Mesenchymal stem cell (in vitro differentiated cells and primary cell): Measurements from ENCODE around the gene TBXT.

Experiments
- DNase-seq: peaks from one replicate; pipeline ENCODE4 v3.0.0-alpha.2; 2013
- H2AFZ ChIP-seq: one replicate; pipeline ENCODE4 v1.6.1; 2013; ENCODE audit warnings: low read depth, mild to moderate bottlenecking, control low read depth, inconsistent platforms, low read length, moderate library complexity
- H2AK5ac ChIP-seq: 2 replicates; pipeline ENCODE4 v1.6.1; 2013; ENCODE audit warnings: low read length, moderate library complexity, mild to moderate bottlenecking, inconsistent platforms; ENCODE audit not compliant: severe bottlenecking
- H2BK120ac ChIP-seq: one replicate; pipeline ENCODE4 v1.6.1; 2013; ENCODE audit warnings: low read depth, mild to moderate bottlenecking, inconsistent platforms, low read length, moderate library complexity
- H2BK12ac ChIP-seq, 2 experiments: one replicate each; pipeline ENCODE4 v1.6.1; 2013; ENCODE audit warnings: inconsistent platforms in 2 of 2, low read length in 2 of 2, mild to moderate bottlenecking in 2 of 2, moderate library complexity in 2 of 2, control low read depth in 1 of 2
- H2BK15ac ChIP-seq: one replicate; pipeline ENCODE4 v1.6.1; 2013; ENCODE audit warnings: mild to moderate bottlenecking, low read depth, inconsistent platforms; ENCODE audit not compliant: poor library complexity, severe bottlenecking
- H2BK5ac ChIP-seq: 2 replicates; pipeline ENCODE4 v1.6.1; 2013; ENCODE audit warnings: low read depth, mild to moderate bottlenecking, low read length, control low read depth, inconsistent platforms; ENCODE audit not compliant: poor library complexity, severe bottlenecking
- H3K14ac ChIP-seq, 2 experiments: one replicate each; pipeline ENCODE4 v1.6.1; 2013; ENCODE audit warnings: inconsistent platforms in 2 of 2, low read length in 2 of 2, control low read depth in 1 of 2, mild to moderate bottlenecking in 1 of 2, moderate library complexity in 1 of 2
- H3K18ac ChIP-seq, 2 experiments: one replicate each; pipeline ENCODE4 v1.6.1; 2013; ENCODE audit warnings: inconsistent platforms in 2 of 2, low read length in 2 of 2, control low read depth in 1 of 2, low read depth in 1 of 2, mild to moderate bottlenecking in 1 of 2
- H3K23ac ChIP-seq, 2 experiments: one replicate each; pipeline ENCODE4 v1.6.1; 2013; ENCODE audit warnings: inconsistent platforms in 2 of 2, low read length in 2 of 2, mild to moderate bottlenecking in 2 of 2, moderate library complexity in 2 of 2, control low read depth in 1 of 2
- H3K27ac ChIP-seq: 2 replicates; pipeline ENCODE4 v1.5.1; 2013; ENCODE audit warnings: mild to moderate bottlenecking, moderate library complexity, low read length, control low read depth, inconsistent platforms; ENCODE audit not compliant: poor library complexity, severe bottlenecking
- H3K27me3 ChIP-seq, 2 experiments: 2 replicates each; pipeline versions ENCODE4 v1.6.1 to v1.7.0; 2013; ENCODE audit warnings: low read length in 2 of 2, mild to moderate bottlenecking in 2 of 2, moderate library complexity in 2 of 2, control low read depth in 1 of 2, inconsistent platforms in 1 of 2; ENCODE audit not compliant: control insufficient read depth in 1 of 2, insufficient read depth in 1 of 2
- H3K36me3 ChIP-seq, 2 experiments: 2 replicates each; pipeline versions ENCODE4 v1.6.1 to v1.7.0; 2013; ENCODE audit warnings: low read length in 2 of 2, control low read depth in 1 of 2, inconsistent platforms in 1 of 2, low read depth in 1 of 2, mild to moderate bottlenecking in 1 of 2; ENCODE audit not compliant: insufficient read depth in 2 of 2, control insufficient read depth in 1 of 2
- H3K4ac ChIP-seq, 2 experiments: one replicate each; pipeline ENCODE4 v1.6.1; 2013; ENCODE audit warnings: inconsistent platforms in 2 of 2, low read length in 2 of 2, mild to moderate bottlenecking in 2 of 2, moderate library complexity in 2 of 2, control low read depth in 1 of 2, low read depth in 1 of 2
- H3K4me1 ChIP-seq: 2 replicates; pipeline ENCODE4 v1.6.1; 2013; ENCODE audit warnings: low read depth, low read length, control low read depth; ENCODE audit not compliant: control insufficient read depth, insufficient read depth
- H3K4me2 ChIP-seq: 2 replicates; pipeline ENCODE4 v1.6.1; 2013; ENCODE audit warnings: low read length, mild to moderate bottlenecking, inconsistent platforms; ENCODE audit not compliant: poor library complexity, severe bottlenecking
- H3K4me3 ChIP-seq, 2 experiments: 2 replicates each; pipeline versions ENCODE4 v1.5.1 to v1.7.0; 2013; ENCODE audit warnings: low read length in 2 of 2, mild to moderate bottlenecking in 2 of 2, control low read depth in 1 of 2, low read depth in 1 of 2; ENCODE audit not compliant: insufficient read depth in 1 of 2
- H3K79me1 ChIP-seq: replicated peaks from 2 replicates; pipeline ENCODE4 v1.6.1; 2013; ENCODE audit warnings: mild to moderate bottlenecking, control low read depth, low read length, inconsistent platforms; ENCODE audit not compliant: poor library complexity, severe bottlenecking
- H3K9ac ChIP-seq: 2 replicates; pipeline ENCODE4 v1.7.0; 2013; ENCODE audit warnings: mild to moderate bottlenecking, low read length, moderate library complexity
- H3K9me3 ChIP-seq: 2 replicates; pipeline ENCODE4 v1.7.0; 2013; ENCODE audit warnings: mild to moderate bottlenecking, low read length; ENCODE audit not compliant: control insufficient read depth
- H4K8ac ChIP-seq: one replicate; pipeline ENCODE4 v1.6.1; 2013; ENCODE audit warnings: inconsistent platforms, mild to moderate bottlenecking, low read length, moderate library complexity
- H4K91ac ChIP-seq: one replicate; pipeline ENCODE4 v1.6.1; 2013; ENCODE audit warnings: mild to moderate bottlenecking, low read length, inconsistent platforms
- WGBS: methylation state at CpG from one replicate; pipeline ENCODE4 v1.1.7; 2013; ENCODE audit warnings: mixed read lengths; 5-methylcytosine and 5-hydroxymethylcytosine counted together

The TBXT gene

DNA sequence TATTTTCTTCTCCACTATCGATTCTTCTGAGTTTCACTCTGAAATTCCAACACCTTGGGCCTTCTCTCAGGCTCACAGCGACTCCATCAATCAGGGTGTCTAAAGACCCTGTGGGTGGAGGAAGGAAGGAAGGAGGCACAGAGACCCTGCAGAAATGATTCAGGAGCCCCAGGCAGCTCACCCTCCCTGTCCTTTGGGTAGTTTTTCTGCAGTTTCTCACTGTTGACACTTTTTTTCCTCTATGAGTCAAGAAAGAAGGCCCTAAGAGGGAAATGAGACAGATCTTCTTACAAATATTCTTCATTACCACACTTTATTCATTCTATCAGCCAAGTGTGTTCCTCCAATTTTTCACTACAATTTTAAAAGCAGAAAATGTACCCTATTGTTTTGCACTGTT is 34.2 kb upstream of the TBXT start:
- Histone ChIP-seq H3K9me3 (no peaks in the 10 kb centered on the region), H3K23ac (no peak overlapping the region), H2BK120ac (no peak overlapping the region), H2AK5ac (no peak overlapping the region), H3K18ac (no peak overlapping the region), H2BK12ac (no peak overlapping the region), H3K79me1 (no peaks in the 10 kb centered on the region), H3K36me3 (no peaks in the 10 kb centered on the region), H2BK5ac (no peak overlapping the region), H3K27ac (no peak overlapping the region), H3K4me2 (no peak overlapping the region), H3K4me3 (no peak overlapping the region), H3K9ac (no peak overlapping the region), H2BK15ac (no peak overlapping the region), H2AFZ (no peak overlapping the region), H3K27me3 (peaks cover 0 to 12% of the 10 kb centered on the region in 2 experiments), H3K4me1 (peaks cover 3% of the 10 kb centered on the region), H3K4ac (no peak overlapping the region), H3K14ac (no peak overlapping the region), H4K91ac (no peak overlapping the region), H4K8ac (no peak overlapping the region)
- no peak for DNase-seq
- 88% methylated on average over 2 of the region's 2 CpGs for WGBS

DNA sequence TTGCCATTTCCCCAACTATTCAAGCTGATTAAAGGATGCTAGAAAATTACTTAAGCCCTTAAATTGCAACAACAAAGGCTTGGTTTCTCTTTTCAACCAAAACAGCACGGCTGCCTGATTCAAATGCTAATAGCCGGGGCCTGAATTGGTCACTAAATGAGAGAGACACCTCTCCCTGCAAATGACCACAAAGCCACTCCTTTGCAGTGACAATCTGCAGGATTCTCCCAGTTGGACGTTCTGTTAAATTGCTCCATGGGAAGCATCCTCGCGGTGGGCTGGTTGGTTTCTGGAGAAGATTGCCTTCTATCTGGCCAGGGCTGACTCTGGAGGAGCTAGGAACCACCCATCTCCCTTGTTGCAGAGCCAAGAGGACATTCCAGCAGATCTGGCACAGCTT is 29.7 kb upstream of the TBXT start:
- Histone ChIP-seq H3K27ac (no peak overlapping the region), H3K14ac (no peak overlapping the region), H3K36me3 (no peaks in the 10 kb centered on the region), H3K18ac (no peak overlapping the region), H3K9me3 (no peaks in the 10 kb centered on the region), H4K91ac (no peak overlapping the region), H2BK120ac (no peak overlapping the region), H3K4me1 (no peaks in the 10 kb centered on the region), H2BK5ac (no peak overlapping the region), H3K4ac (no peak overlapping the region), H2AK5ac (no peak overlapping the region), H2BK12ac (no peak overlapping the region), H3K4me2 (no peak overlapping the region), H2AFZ (no peak overlapping the region), H3K9ac (no peak overlapping the region), H3K23ac (no peak overlapping the region), H3K4me3 (no peak overlapping the region), H3K27me3 (peaks cover 0 to 30% of the 10 kb centered on the region in 2 experiments), H3K79me1 (no peaks in the 10 kb centered on the region), H4K8ac (no peak overlapping the region), H2BK15ac (no peak overlapping the region)
- DNase-seq, result no peak
- WGBS, result 38% methylated on average over 5 of the region's 5 CpGs

DNA sequence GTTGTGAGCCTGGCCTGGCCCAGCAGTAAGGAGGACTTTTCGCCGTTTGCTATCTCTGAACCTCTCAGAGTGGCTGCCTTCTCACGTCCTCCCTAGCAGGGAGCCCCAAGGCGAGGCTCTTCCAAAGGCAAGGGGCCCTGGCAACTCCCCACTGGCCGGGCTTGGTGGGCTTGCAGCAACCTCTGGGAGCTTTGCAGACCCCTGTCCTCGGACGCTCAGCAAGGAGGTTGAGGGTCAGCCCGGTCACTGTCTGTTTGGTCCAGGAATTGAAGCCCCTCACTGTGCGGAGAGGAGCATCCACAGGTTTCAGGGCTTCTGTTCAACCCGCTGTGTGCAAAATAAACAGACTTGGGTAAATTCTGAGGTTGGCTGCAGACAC is 28.2 kb upstream of the TBXT start:
- Histone ChIP-seq H3K14ac (no peak overlapping the region), H2AFZ (no peak overlapping the region), H3K4me3 (no peak overlapping the region), H4K8ac (no peak overlapping the region), H2BK12ac (no peak overlapping the region), H3K9me3 (no peaks in the 10 kb centered on the region), H2BK5ac (no peak overlapping the region), H3K4me1 (no peaks in the 10 kb centered on the region), H3K4ac (no peak overlapping the region), H3K9ac (no peak overlapping the region), H3K23ac (no peak overlapping the region), H3K79me1 (no peaks in the 10 kb centered on the region), H3K36me3 (no peaks in the 10 kb centered on the region), H3K27me3 (peaks cover 0 to 30% of the 10 kb centered on the region in 2 experiments), H3K4me2 (no peak overlapping the region), H3K27ac (no peak overlapping the region), H4K91ac (no peak overlapping the region), H3K18ac (no peak overlapping the region), H2BK120ac (no peak overlapping the region), H2AK5ac (no peak overlapping the region), H2BK15ac (no peak overlapping the region)
- DNase-seq, result no peak
- WGBS, result 79% methylated on average over 9 of the region's 10 CpGs

DNA sequence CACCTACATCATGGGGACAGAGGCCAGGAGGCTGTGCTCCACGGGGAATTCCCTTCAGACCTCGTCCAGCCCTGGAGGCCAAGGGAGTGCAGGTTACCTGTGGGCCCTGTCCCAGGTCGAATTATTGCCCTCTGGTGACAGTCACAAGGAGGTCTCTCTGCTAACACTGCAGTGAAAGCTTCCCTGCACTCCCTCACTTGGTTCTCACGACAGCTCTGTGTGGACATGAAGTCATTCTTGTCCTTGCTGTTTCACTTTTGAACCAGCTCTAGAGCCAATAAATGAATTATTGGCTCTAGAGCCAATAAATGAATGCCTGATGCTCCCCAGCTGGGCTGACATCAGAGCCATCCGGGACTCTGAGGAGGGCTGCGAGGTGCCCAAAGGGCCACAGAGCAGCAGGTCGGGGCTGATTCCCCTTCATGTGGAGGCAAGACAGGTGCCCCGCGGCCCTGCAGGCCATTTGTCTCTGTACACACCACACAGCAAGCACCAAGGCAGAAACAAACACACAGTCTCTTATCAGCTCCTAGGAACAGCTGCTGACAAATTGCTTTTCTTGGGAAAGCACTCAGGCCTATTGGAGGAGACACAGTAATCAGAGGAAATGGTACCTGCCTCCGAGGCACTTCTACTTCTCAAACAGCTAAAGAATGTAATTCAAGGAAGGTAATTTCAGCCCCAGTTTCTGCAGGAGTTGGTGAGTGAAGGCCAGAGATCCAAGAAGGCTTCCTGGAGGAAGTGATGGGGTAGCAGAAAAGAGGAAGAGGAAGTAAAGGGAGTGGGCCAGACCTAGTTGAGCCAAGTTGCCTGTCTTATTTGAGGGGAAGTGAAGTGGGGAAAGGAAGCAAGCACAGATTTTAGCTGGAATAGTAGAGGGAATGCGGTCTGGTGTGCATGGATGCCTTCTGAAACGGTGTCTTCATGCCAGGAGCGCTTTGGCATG is 27.5 kb upstream of the TBXT start:
- no peak overlapping the region for H3K9ac ChIP-seq
- H3K4me1 ChIP-seq, result no peaks in the 10 kb centered on the region
- H3K27ac ChIP-seq, result no peak overlapping the region
- DNase-seq, result no peak
- H3K18ac ChIP-seq, result no peak overlapping the region
- H3K9me3 ChIP-seq, result no peaks in the 10 kb centered on the region
- WGBS, result 45% methylated on average over 13 of the region's 13 CpGs
- H3K4me2 ChIP-seq, result no peak overlapping the region
- H3K79me1 ChIP-seq, result no peaks in the 10 kb centered on the region
- H3K14ac ChIP-seq, result no peak overlapping the region
- H2AFZ ChIP-seq, result no peak overlapping the region
- H3K23ac ChIP-seq, result no peak overlapping the region
- H3K4ac ChIP-seq, result no peak overlapping the region
- peaks cover 0 to 30% of the 10 kb centered on the region in 2 experiments for H3K27me3 ChIP-seq
- no peak overlapping the region for H3K4me3 ChIP-seq
- no peak overlapping the region for H2AK5ac ChIP-seq
- H2BK5ac ChIP-seq, result no peak overlapping the region
- no peak overlapping the region for H2BK15ac ChIP-seq
- H3K36me3 ChIP-seq, result no peaks in the 10 kb centered on the region
- no peak overlapping the region for H4K91ac ChIP-seq
- H2BK120ac ChIP-seq, result no peak overlapping the region
- no peak overlapping the region for H2BK12ac ChIP-seq
- no peak overlapping the region for H4K8ac ChIP-seq
